ENCODE data around the gene QSOX2. TPM values are rescaled to one million over a fixed set of nuclear protein-coding genes. Genes with fewer than 3 reads are reported as not detected.

QSOX2 gene
- total RNA-seq, 4 donors from 2014 or later = 5.1 to 23.9 (median 7.4) TPM

- H3K4me1 ChIP-seq = peaks cover 3 to 56% (median 33%) of the 10 kb centered on the region in 4 donors
- H3K27ac ChIP-seq = no peak overlapping the region
- TF ChIP-seq CTCF (IDR thresholded peaks at IDR 0.05) (no peak), POLR2A (IDR thresholded peaks at IDR 0.05) (no peak)
- H3K36me3 ChIP-seq = peaks cover 0 to 9% (median 0%) of the 10 kb centered on the region in 3 donors
- H3K4me3 ChIP-seq = no peak overlapping the region
- H3K27me3 ChIP-seq = no peaks in the 10 kb centered on the region
- no peak for DNase-seq
- H3K9me3 ChIP-seq = no peaks in the 10 kb centered on the region
These were observed 4.1 kb downstream of the QSOX2 start for GRCh38 chr9:136241542-136241941.

GRCh38 chr9:136240941-136241340 is 4.7 kb downstream of the QSOX2 start:
- Histone ChIP-seq H3K4me1 (peaks cover 3 to 56% (median 31%) of the 10 kb centered on the region in 4 donors), H3K9me3 (no peaks in the 10 kb centered on the region), H3K36me3 (peaks cover 0 to 14% (median 0%) of the 10 kb centered on the region in 3 donors), H3K27me3 (no peaks in the 10 kb centered on the region), H3K4me3 (no peak overlapping the region), H3K27ac (peak overlapping the region in 1 of 4 donors; percentile 66)
- no peak for TF ChIP-seq CTCF (IDR thresholded peaks at IDR 0.05)
- no peak for TF ChIP-seq POLR2A (IDR thresholded peaks at IDR 0.05)
- no peak for DNase-seq

GRCh38 chr9:136239983-136240330 is 5.7 kb downstream of the QSOX2 start:
- Histone ChIP-seq H3K27me3 (no peaks in the 10 kb centered on the region), H3K27ac (peak overlapping the region in 2 of 4 donors; percentile 39 to 66), H3K4me1 (peaks cover 3 to 56% (median 28%) of the 10 kb centered on the region in 4 donors), H3K9me3 (no peaks in the 10 kb centered on the region), H3K36me3 (peaks cover 0 to 18% (median 0%) of the 10 kb centered on the region in 3 donors), H3K4me3 (no peak overlapping the region)
- peak in 2 of 3 donors; percentile 78 to 84 for DNase-seq
- TF ChIP-seq CTCF (IDR thresholded peaks at IDR 0.05) (no peak), POLR2A (IDR thresholded peaks at IDR 0.05) (no peak)

- TF ChIP-seq CTCF (IDR thresholded peaks at IDR 0.05) = no peak
- TF ChIP-seq POLR2A (IDR thresholded peaks at IDR 0.05) = no peak
- Histone ChIP-seq H3K9me3 (no peaks in the 10 kb centered on the region), H3K36me3 (peaks cover 0 to 18% (median 0%) of the 10 kb centered on the region in 3 donors), H3K27ac (peak overlapping the region in 2 of 4 donors; percentile 39 to 66), H3K4me3 (no peak overlapping the region), H3K27me3 (no peaks in the 10 kb centered on the region), H3K4me1 (peaks cover 0 to 56% (median 22%) of the 10 kb centered on the region in 4 donors)
- DNase-seq = no peak
These were observed 6.3 kb downstream of the QSOX2 start for GRCh38 chr9:136239135-136239982.

GRCh38 chr9:136238342-136238732 is 7.3 kb downstream of the QSOX2 start:
- H3K27me3 ChIP-seq = no peaks in the 10 kb centered on the region
- DNase-seq = no peak
- no peaks in the 10 kb centered on the region for H3K9me3 ChIP-seq
- peaks cover 0 to 18% (median 0%) of the 10 kb centered on the region in 3 donors for H3K36me3 ChIP-seq
- H3K4me1 ChIP-seq = peaks cover 0 to 50% (median 15%) of the 10 kb centered on the region in 4 donors
- H3K4me3 ChIP-seq = no peak overlapping the region
- H3K27ac ChIP-seq = peak overlapping the region in 1 of 4 donors; percentile 33
- no peak for TF ChIP-seq CTCF (IDR thresholded peaks at IDR 0.05)
- TF ChIP-seq POLR2A (IDR thresholded peaks at IDR 0.05) = no peak

Measured in Peyer's patch (tissue), 4 donors.